SK-N-MC (cell line): Measurements from ENCODE around the gene SCG5.
"Not testable (repeated sequence)": the region's sequence is repeated elsewhere in the genome, so short reads cannot be mapped to it uniquely, and the experiment has no call there.

Experiments used
- EZH2 ChIP-seq: fragments of 200-600 bp; sonication (generic); IDR thresholded peaks from one replicate; pipeline ENCODE4 v1.6.1; 2017; ENCODE audit warnings: antibody characterized with exemption
- FOXP2 ChIP-seq: optimal IDR thresholded peaks from 2 replicates; pipeline ENCODE3; 2011; ENCODE audit warnings: mild to moderate bottlenecking, moderate library complexity; ENCODE audit not compliant: insufficient read depth; ENCODE audit errors: extremely low read length, control extremely low read depth
- POLR2AphosphoS5 ChIP-seq: IDR thresholded peaks from 2 replicates; pipeline ENCODE4 v1.6.1; 2012; ENCODE audit warnings: mild to moderate bottlenecking, low read depth, low read length, borderline replicate concordance

- TF ChIP-seq POLR2AphosphoS5, EZH2, FOXP2: not testable (repeated sequence)
Observed at GRCh38 chr15:32615871-32616426, 25.6 kb upstream of the SCG5 start.
